HepG2 (cell line): ENCODE measurements around the gene SLN. TPM values are rescaled to one million over a fixed set of nuclear protein-coding genes. Genes with fewer than 3 reads are reported as not detected.

ENCODE experiments used
- ATAC-seq: fragments of 200-7000 bp; cut with Tn5 transposase; 3 replicates; pipeline ENCODE4 v1.9.1; 2020; ENCODE audit warnings: mild to moderate bottlenecking, moderate library complexity
- BruUV-seq: library from RNA; stranded (reverse); fragments of 400-500 nt; replicated peaks from 2 replicates; lab custom pipeline; 2021; lab: Mats Ljungman, UMichigan
- CTCF ChIA-PET: fragments of 300-600 bp; formaldehyde crosslinking; extraction: SDS; loops from one replicate; lab custom pipeline; 2021; ENCODE audit warnings: low total read pairs, inconsistent platforms, low intra/inter-chr PET ratio; lab: Yijun Ruan, JAX
- POLR2A ChIA-PET: fragments of 350-600 bp; sonication (Branson Sonifier 250); formaldehyde crosslinking; loops from one replicate; lab custom pipeline; 2020; ENCODE audit warnings: antibody characterized with exemption, inconsistent platforms; lab: Yijun Ruan, JAX
- DNase-seq: peaks from one replicate; pipeline ENCODE4 v3.0.0-alpha.2; 2015; ENCODE audit warnings: low spot score
- FAIRE-seq: peaks from 3 replicates; lab custom pipeline; 2011; peaks lifted over from hg19 to GRCh38; lab: Jason Lieb, UNC
- H2AFZ ChIP-seq: one replicate; pipeline ENCODE4 v1.6.1; 2011; ENCODE audit warnings: low read length, inconsistent platforms
- H3K27ac ChIP-seq: fragments of 300-600 bp; 3 replicates; pipeline ENCODE4 v1.8.0; 2011; ENCODE audit warnings: mixed run types, mild to moderate bottlenecking, mixed read lengths, low read length, inconsistent platforms; ENCODE audit not compliant: insufficient read depth; ENCODE audit errors: extremely low read length
- H3K27me3 ChIP-seq, 2 experiments: fragments of 200-600 bp in 1 of 2; 2 replicates in 1 of 2; 3 replicates in 1 of 2; pipeline versions ENCODE4 v1.6.0 to v1.8.0; 2011; ENCODE audit warnings: low read length in 2 of 2, mild to moderate bottlenecking in 2 of 2, moderate library complexity in 2 of 2, inconsistent platforms in 1 of 2; ENCODE audit not compliant: insufficient read depth in 2 of 2, control insufficient read depth in 1 of 2
- H3K36me3 ChIP-seq, 2 experiments: fragments of 200-600 bp in 1 of 2; replicated peaks in 1 of 2; 2 replicates in 1 of 2; 3 replicates in 1 of 2; pipeline versions ENCODE4 v1.5.1 to v1.8.0; 2011; ENCODE audit warnings: low read length in 2 of 2, inconsistent platforms in 1 of 2; ENCODE audit not compliant: insufficient read depth in 2 of 2, control insufficient read depth in 1 of 2
- H3K4me1 ChIP-seq: 2 replicates; pipeline ENCODE4 v1.5.1; 2012; ENCODE audit warnings: low read length, inconsistent platforms; ENCODE audit not compliant: insufficient read depth
- H3K4me2 ChIP-seq: 2 replicates; pipeline ENCODE4 v1.6.0; 2011; ENCODE audit warnings: low read depth, low read length, inconsistent platforms
- H3K4me3 ChIP-seq, 3 experiments: fragments of 200-600 bp in 1 of 3; sonication (generic), shearing (Covaris generic) in 1 of 3; replicated peaks in 1 of 3; 2 replicates each; pipeline ENCODE4 v1.5.1; 2011 to 2016; ENCODE audit warnings: low read length in 3 of 3, inconsistent platforms in 2 of 3, low read depth in 2 of 3, mild to moderate bottlenecking in 2 of 3, control low read depth in 1 of 3, mixed read lengths in 1 of 3; ENCODE audit not compliant: insufficient read depth in 1 of 3
- H3K79me2 ChIP-seq: one replicate; pipeline ENCODE4 v1.6.1; 2011; ENCODE audit warnings: low read length, inconsistent platforms; ENCODE audit not compliant: insufficient read depth
- H3K9ac ChIP-seq: 2 replicates; pipeline ENCODE4 v1.6.0; 2011; ENCODE audit warnings: mild to moderate bottlenecking, low read depth, low read length, inconsistent platforms; ENCODE audit not compliant: insufficient read depth
- H3K9me3 ChIP-seq: 2 replicates; pipeline ENCODE4 v1.5.1; 2012; ENCODE audit warnings: mild to moderate bottlenecking, low read length
- H4K20me1 ChIP-seq: 2 replicates; pipeline ENCODE4 v1.6.0; 2011; ENCODE audit warnings: inconsistent platforms, mild to moderate bottlenecking, low read length, moderate library complexity; ENCODE audit not compliant: insufficient read depth
- ARNT2 ChIP-seq: sonication (generic); formaldehyde crosslinking; IDR thresholded peaks from 2 replicates; pipeline ENCODE4 v1.8.0; 2022; ENCODE audit warnings: mild to moderate bottlenecking, low read depth, missing genetic modification reagents, moderate library complexity
- POLR2A ChIP-seq, 2 experiments: IDR thresholded peaks; 2 replicates each; pipeline ENCODE4 v1.6.1; 2011; ENCODE audit warnings: low read depth in 2 of 2, low read length in 2 of 2, mild to moderate bottlenecking in 1 of 2, moderate library complexity in 1 of 2; ENCODE audit not compliant: insufficient read depth in 1 of 2
- PRMT3 ChIP-seq: sonication (generic); formaldehyde crosslinking; IDR thresholded peaks from 2 replicates; pipeline ENCODE4 v1.8.1; 2022; ENCODE audit warnings: low read depth, mild to moderate bottlenecking, moderate library complexity, missing genetic modification reagents, borderline replicate concordance
- ZNF30 ChIP-seq: sonication (generic); formaldehyde crosslinking; IDR thresholded peaks from 2 replicates; pipeline ENCODE4 v1.5.0; 2020; ENCODE audit warnings: mild to moderate bottlenecking, missing genetic modification reagents
- ZNF329 ChIP-seq: sonication (generic); formaldehyde crosslinking; IDR thresholded peaks from 2 replicates; pipeline ENCODE4 v1.9.0; 2021; ENCODE audit warnings: low read depth, mild to moderate bottlenecking, missing genetic modification reagents
- ZNF790 ChIP-seq: sonication (generic); formaldehyde crosslinking; IDR thresholded peaks from 2 replicates; pipeline ENCODE4 v1.8.0; 2022; ENCODE audit warnings: missing genetic modification reagents, mild to moderate bottlenecking, borderline replicate concordance
- ZSCAN12 ChIP-seq: sonication (generic); formaldehyde crosslinking; IDR thresholded peaks from 2 replicates; pipeline ENCODE4 v1.9.0; 2021; ENCODE audit warnings: mild to moderate bottlenecking, missing genetic modification reagents
- WGBS: methylation state at CpG from one replicate; pipeline ENCODE4 v1.1.6; 2017; ENCODE audit warnings: low lambda C conversion rate; 5-methylcytosine and 5-hydroxymethylcytosine counted together
- in situ Hi-C: cut with HindIII; loops from 2 replicates; pipeline ENCODE4 v1.10.0; 2017; ENCODE audit warnings: low pct_unique_long_range_greater_than_20kb; ENCODE audit not compliant: extremely low pct_ligation_motif_present
- intact Hi-C: fragments of 100-400 bp; cut with micrococcal nuclease; formaldehyde crosslinking; loops from one replicate; pipeline ENCODE4 v1.10.0; 2022; ENCODE audit not compliant: unreplicated experiment
- polyA plus RNA-seq, 8 experiments: library from polyadenylated mRNA; depleted of rRNA in 3 of 8; stranded (reverse) in 7 of 8; unstranded in 1 of 8; fragments of >200 nt; fragmentation: Illumina TruSeq in 4 of 8; extraction: Trizol in 4 of 8; gene quantifications; 2 replicates each; pipeline versions ENCODE4 v1.2.1 to v1.2.3, GENCODE V29; 2011 to 2016; ENCODE audit warnings: low read depth in 4 of 8, missing spikeins in 1 of 8, mixed read lengths in 1 of 8; ENCODE audit not compliant: insufficient read depth in 1 of 8
- total RNA-seq, 5 experiments: library from RNA; depleted of rRNA; stranded (reverse); fragments of >200 nt; fragmentation: Illumina TruSeq; extraction: Trizol; gene quantifications; 2 replicates each; pipeline ENCODE4 v1.2.3, GENCODE V29; 2016; ENCODE audit warnings: low read depth in 1 of 5
- TF ChIP-seq, protein P1 (sequence below): sonication (generic); formaldehyde crosslinking; IDR thresholded peaks from 2 replicates; pipeline ENCODE4 v1.5.0; 2020; ENCODE audit warnings: missing genetic modification reagents, mild to moderate bottlenecking, borderline replicate concordance
- TF ChIP-seq, protein P2 (sequence below): IDR thresholded peaks from 2 replicates; pipeline ENCODE4 v1.6.1; 2018; ENCODE audit warnings: missing genetic modification reagents, mild to moderate bottlenecking, missing compliant biosample characterization
- TF ChIP-seq, protein P3 (sequence below), 2 experiments: sonication (generic) in 1 of 2; formaldehyde crosslinking in 1 of 2; IDR thresholded peaks; 2 replicates each; pipeline versions ENCODE4 v1.4.0 to v1.6.1; 2018 to 2020; ENCODE audit warnings: missing genetic modification reagents in 2 of 2, borderline replicate concordance in 1 of 2, low read depth in 1 of 2, mild to moderate bottlenecking in 1 of 2, missing biosample characterization in 1 of 2
- TF ChIP-seq, protein P4 (sequence below): IDR thresholded peaks from 2 replicates; pipeline ENCODE4 v1.6.1; 2016; ENCODE audit warnings: low read depth, borderline replicate concordance

Gene SLN
- total and polyA plus RNA-seq, 2 of the 13 experiments (the other 11 are each of a cell fraction or from before 2014, with no cell fraction given) = not detected

DNA sequence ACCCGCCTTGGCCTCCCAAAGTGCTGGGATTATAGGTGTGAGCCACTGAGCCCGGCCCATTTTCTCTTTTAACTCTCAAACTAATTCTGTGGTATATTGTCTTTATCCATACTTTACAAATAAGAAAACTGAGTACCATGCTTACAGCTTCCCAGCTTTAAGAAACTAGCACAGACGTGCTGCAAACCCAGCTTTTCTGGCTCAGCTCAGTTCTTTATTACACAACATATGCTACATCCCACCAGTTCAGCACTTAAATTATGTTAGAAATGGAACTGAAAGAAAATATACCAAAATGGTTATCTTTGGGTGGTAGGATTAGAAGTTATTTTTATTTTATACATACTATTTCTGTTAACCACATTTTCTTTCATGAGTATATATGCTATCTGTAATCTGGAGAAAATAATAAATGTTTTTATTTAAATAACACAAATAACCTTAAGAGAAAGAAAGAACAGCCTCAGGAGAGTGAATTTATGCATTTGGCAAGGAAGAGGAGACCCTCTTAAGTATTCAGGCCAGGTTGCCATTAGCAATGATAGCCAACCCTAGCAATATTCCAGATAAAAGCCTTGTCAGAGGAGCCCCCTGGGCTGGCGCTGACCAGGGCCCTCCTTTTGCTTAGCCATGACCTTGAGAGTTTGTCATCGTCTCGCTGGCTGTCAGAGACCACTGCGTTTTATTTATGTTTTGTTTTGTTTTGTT, 33.8 kb downstream of the SLN start:
- no peak for ATAC-seq
- H3K4me2 ChIP-seq = no peak overlapping the region
- H3K4me1 ChIP-seq = no peaks in the 10 kb centered on the region
- no peaks in the 10 kb centered on the region for H4K20me1 ChIP-seq
- H3K36me3 ChIP-seq = no peaks in the 10 kb centered on the region
- no peak for DNase-seq
- TF ChIP-seq POLR2A (IDR thresholded peaks at IDR 0.05; ENCODE audit: insufficient read depth in 1 of 2, low read depth in 2 of 2, low read length in 2 of 2) (no peak), ZSCAN12 (no peak), ZNF329 (no peak), ARNT2 (no peak), PRMT3 (CRISPR knock-in tag) (no peak), ZNF790 (CRISPR knock-in tag) (no peak), ZNF30 (CRISPR knock-in tag) (no peak)
- TF ChIP-seq, protein P1, sequence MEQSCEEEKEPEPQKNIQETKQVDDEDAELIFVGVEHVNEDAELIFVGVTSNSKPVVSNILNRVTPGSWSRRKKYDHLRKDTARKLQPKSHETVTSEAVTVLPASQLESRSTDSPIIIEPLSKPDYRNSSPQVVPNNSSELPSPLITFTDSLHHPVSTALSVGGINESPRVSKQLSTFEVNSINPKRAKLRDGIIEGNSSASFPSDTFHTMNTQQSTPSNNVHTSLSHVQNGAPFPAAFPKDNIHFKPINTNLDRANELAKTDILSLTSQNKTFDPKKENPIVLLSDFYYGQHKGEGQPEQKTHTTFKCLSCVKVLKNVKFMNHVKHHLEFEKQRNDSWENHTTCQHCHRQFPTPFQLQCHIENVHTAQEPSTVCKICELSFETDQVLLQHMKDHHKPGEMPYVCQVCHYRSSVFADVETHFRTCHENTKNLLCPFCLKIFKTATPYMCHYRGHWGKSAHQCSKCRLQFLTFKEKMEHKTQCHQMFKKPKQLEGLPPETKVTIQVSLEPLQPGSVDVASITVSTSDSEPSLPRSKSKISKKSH (CRISPR knock-in tag) = no peak
- TF ChIP-seq, protein P2, sequence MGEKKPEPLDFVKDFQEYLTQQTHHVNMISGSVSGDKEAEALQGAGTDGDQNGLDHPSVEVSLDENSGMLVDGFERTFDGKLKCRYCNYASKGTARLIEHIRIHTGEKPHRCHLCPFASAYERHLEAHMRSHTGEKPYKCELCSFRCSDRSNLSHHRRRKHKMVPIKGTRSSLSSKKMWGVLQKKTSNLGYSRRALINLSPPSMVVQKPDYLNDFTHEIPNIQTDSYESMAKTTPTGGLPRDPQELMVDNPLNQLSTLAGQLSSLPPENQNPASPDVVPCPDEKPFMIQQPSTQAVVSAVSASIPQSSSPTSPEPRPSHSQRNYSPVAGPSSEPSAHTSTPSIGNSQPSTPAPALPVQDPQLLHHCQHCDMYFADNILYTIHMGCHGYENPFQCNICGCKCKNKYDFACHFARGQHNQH (CRISPR knock-in tag) = no peak
- TF ChIP-seq, protein P3, sequence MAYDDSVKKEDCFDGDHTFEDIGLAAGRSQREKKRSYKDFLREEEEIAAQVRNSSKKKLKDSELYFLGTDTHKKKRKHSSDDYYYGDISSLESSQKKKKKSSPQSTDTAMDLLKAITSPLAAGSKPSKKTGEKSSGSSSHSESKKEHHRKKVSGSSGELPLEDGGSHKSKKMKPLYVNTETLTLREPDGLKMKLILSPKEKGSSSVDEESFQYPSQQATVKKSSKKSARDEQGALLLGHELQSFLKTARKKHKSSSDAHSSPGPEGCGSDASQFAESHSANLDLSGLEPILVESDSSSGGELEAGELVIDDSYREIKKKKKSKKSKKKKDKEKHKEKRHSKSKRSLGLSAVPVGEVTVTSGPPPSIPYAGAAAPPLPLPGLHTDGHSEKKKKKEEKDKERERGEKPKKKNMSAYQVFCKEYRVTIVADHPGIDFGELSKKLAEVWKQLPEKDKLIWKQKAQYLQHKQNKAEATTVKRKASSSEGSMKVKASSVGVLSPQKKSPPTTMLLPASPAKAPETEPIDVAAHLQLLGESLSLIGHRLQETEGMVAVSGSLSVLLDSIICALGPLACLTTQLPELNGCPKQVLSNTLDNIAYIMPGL (CRISPR knock-in tag; IDR thresholded peaks at IDR 0.05; ENCODE audit: borderline replicate concordance in 1 of 2, low read depth in 1 of 2) = no peak
- TF ChIP-seq, protein P4, sequence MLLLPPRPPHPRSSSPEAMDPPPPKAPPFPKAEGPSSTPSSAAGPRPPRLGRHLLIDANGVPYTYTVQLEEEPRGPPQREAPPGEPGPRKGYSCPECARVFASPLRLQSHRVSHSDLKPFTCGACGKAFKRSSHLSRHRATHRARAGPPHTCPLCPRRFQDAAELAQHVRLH = no peak
- TF ChIP-seq, all 625 proteins: peak for 0
- Histone ChIP-seq H2AFZ (no peak overlapping the region), H3K27ac (no peak overlapping the region), H3K79me2 (no peaks in the 10 kb centered on the region), H3K4me3 (no peak overlapping the region), H3K9ac (no peak overlapping the region), H3K9me3 (no peaks in the 10 kb centered on the region), H3K27me3 (peaks cover 0 to 4% of the 10 kb centered on the region in 2 experiments; a peak in 1 of 5 replicates)
- intact Hi-C loops = no loop called here
- 18% methylated on average over 7 of the region's 7 CpGs for WGBS
- no peak for FAIRE-seq
- POLR2A ChIA-PET = no interaction called here
- BruUV-seq = no TSS peak
- CTCF ChIA-PET = no interaction called here
- in situ Hi-C loops = no loop called here
